GM18867 (cell line): Measurements from ENCODE around the gene PARD6B.
A peak's percentile ranks its signal among the peaks of the same experiment; 100 is the strongest.
"Not testable (repeated sequence)": the region's sequence is repeated elsewhere in the genome, so short reads cannot be mapped to it uniquely, and the experiment has no call there.

Experiments used
- ATAC-seq: cut with Tn5 transposase; IDR thresholded peaks from one replicate; pipeline ENCODE4 v1.9.1; 2021; ENCODE audit warnings: mild to moderate bottlenecking, moderate library complexity; ENCODE audit not compliant: unreplicated experiment

PARD6B gene

GRCh38 chr20:50771419-50772080 lies 40.2 kb downstream of the PARD6B start:
- ATAC-seq: not testable (repeated sequence)

- ATAC-seq: no peak
These were observed 41.2 kb downstream of the PARD6B start for GRCh38 chr20:50772420-50773185.

GRCh38 chr20:50774515-50774914 lies 43.1 kb downstream of the PARD6B start:
- ATAC-seq: no peak

GRCh38 chr20:50776122-50776817 lies 44.9 kb downstream of the PARD6B start:
- no peak for ATAC-seq

GRCh38 chr20:50777373-50777772 lies 46.0 kb downstream of the PARD6B start:
- no peak for ATAC-seq

- ATAC-seq: not testable (repeated sequence)
These were observed 47.6 kb downstream of the PARD6B start for GRCh38 chr20:50778994-50779393.

- no peak for ATAC-seq
These were observed 52.0 kb downstream of the PARD6B start for GRCh38 chr20:50783390-50783789.

GRCh38 chr20:50783903-50784302 lies 52.5 kb downstream of the PARD6B start:
- ATAC-seq: no peak

GRCh38 chr20:50784464-50784863 lies 53.1 kb downstream of the PARD6B start:
- no peak for ATAC-seq

GRCh38 chr20:50786703-50787102 lies 55.3 kb downstream of the PARD6B start:
- ATAC-seq: no peak

- no peak for ATAC-seq
These were observed 55.8 kb downstream of the PARD6B start for GRCh38 chr20:50787181-50787580.

- no peak for ATAC-seq
These were observed 56.9 kb downstream of the PARD6B start for GRCh38 chr20:50788045-50788991.

- no peak for ATAC-seq
These were observed 58.7 kb downstream of the PARD6B start for GRCh38 chr20:50789968-50790650.

- peak; percentile 49 for ATAC-seq
These were observed 59.4 kb downstream of the PARD6B start for GRCh38 chr20:50790651-50791277.

GRCh38 chr20:50792708-50793574 lies 61.6 kb downstream of the PARD6B start:
- no peak for ATAC-seq

- not testable (repeated sequence) for ATAC-seq
These were observed 62.2 kb downstream of the PARD6B start for GRCh38 chr20:50793575-50794016.

GRCh38 chr20:50794181-50794845 lies 62.9 kb downstream of the PARD6B start:
- ATAC-seq: peak; percentile 2
